Sciatic nerve (tissue), 2 donors: Measurements from ENCODE around the gene EBI3. TPM values are rescaled to one million over a fixed set of nuclear protein-coding genes. Genes with fewer than 3 reads are reported as not detected.
"Not testable (repeated sequence)": the region's sequence is repeated elsewhere in the genome, so short reads cannot be mapped to it uniquely, and the experiment has no call there.

ENCODE experiments used
- ATAC-seq: fragments of 200-7000 bp; cut with Tn5 transposase; one replicate; pipeline ENCODE4 v1.9.1; 2020; ENCODE audit warnings: mild to moderate bottlenecking, moderate library complexity
- DNase-seq: peaks from one replicate; pipeline ENCODE4 v3.0.0-alpha.2; 2020; ENCODE audit warnings: low spot score
- intact Hi-C: fragments of 100-400 bp; cut with DNase I; formaldehyde crosslinking; loops from one replicate; pipeline ENCODE4 v1.14.2; 2022
- total RNA-seq: library from RNA; stranded (reverse); fragmentation: NEBNext Ultra II Directional; extraction: Animal tissue kit (Norgen Biotek cat#: 25700); gene quantifications from one replicate; pipeline ENCODE4 v1.2.1, GENCODE V29; 2021
- donor health status: DM: no; HTN: no; CAD: no.
- donor health status: DM: no; HTN: no; CAD: no.

The EBI3 gene
- total RNA-seq, 1 donor from 2014 or later: 3.0 TPM

GRCh38 chr19:4231521-4231920, 2.2 kb downstream of the EBI3 start:
- intact Hi-C loops: loop anchor here (5.0 kb wide), 1 partner anchor 1484 kb away; no protein-coding TSS in a partner anchor
- ATAC-seq, DNase-seq: not testable (repeated sequence)

DNA sequence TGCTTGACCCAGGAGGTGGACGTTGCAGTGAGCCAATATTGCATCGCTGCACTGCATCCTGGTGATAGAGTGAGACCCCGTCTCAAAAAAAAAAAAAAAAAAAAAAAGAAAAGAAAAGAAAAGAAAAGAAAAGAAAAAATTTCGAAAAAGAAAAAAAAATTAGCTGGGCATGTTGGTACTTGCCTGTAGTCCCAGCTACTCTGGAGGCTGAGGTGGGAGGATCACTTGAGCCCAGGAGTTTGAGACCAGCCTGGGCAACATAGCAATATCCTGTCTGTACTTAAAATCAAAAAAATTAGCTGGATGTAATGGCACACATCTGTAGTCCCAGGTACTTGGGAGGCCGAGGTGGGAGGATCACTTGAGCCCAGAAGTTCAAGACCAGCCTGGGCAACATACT, 2.8 kb downstream of the EBI3 start:
- ATAC-seq, DNase-seq: not testable (repeated sequence)
- intact Hi-C loops: loop anchor here (5.0 kb wide), 1 partner anchor 1485 kb away; no protein-coding TSS in a partner anchor

DNA sequence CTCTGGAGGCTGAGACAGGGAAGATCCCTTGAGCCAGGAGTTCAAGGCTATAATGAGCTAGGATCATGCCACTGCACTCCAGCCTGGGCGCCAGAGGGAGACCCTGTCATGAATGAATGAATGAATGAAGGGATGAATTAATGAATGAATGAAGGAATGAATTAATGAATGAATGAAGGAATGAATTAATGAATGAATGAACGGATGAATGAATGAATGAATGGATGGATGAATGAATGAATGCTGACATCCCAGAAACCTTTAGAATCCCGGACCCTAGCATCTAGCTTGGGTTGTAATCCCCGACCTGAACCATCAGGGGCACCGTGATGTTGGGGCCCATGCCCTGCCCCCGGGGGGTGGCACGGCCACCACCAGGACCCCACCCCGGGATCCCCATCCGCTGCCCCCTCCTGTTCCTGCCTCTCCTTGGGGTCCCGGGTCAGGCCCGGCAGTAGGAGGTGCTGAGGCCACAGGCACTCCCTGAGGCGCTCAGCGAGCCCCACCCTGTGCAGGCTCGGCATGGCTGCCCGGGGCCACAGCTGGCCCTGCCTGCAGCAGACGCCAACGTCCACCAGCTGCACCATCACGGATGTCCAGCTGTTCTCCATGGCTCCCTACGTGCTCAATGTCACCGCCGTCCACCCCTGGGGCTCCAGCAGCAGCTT, 3.4 kb downstream of the EBI3 start:
- no peak for ATAC-seq
- DNase-seq: no peak
- intact Hi-C loops: loop anchor here (5.0 kb wide), 1 partner anchor 1485 kb away; no protein-coding TSS in a partner anchor

GRCh38 chr19:4233282-4233853, 4.0 kb downstream of the EBI3 start:
- peak; percentile 72 for DNase-seq
- intact Hi-C loops: loop anchor here (5.0 kb wide), 1 partner anchor 1486 kb away; no protein-coding TSS in a partner anchor
- ATAC-seq: peak; percentile 38

DNA sequence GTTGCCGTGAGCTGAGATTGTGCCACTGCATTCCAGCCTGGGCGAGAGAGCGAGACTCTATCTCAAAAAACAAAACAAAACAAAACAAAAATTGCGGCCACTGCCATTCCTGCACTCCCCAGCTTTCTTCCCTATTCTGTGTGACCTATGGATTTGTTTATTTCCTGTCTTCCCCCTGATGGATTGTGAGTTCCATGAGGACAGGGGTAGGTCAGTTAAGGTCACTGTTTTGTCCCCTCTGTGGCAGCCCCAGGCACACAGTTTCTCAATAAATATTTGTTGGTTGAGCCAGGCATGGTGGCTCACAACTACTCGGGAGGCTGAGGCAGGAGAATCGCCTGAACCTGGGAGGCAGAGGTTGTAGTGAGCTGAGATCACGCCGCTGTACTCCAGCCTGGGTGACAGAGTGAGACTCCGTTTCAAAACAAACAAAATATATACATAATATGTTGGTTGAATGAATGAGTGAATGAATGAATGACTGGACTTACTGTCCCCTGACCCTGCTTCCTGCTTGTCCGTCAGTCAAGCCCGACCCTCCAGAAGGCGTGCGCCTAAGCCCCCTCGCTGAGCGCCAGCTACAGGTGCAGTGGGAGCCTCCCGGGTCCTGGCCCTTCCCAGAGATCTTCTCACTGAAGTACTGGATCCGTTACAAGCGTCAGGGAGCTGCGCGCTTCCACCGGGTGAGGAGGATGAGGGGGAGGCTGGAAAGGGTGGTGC, 5.0 kb downstream of the EBI3 start:
- ATAC-seq (no peak), DNase-seq (no peak)
- intact Hi-C loops: loop anchor here (5.0 kb wide), 1 partner anchor 1487 kb away; no protein-coding TSS in a partner anchor

DNA sequence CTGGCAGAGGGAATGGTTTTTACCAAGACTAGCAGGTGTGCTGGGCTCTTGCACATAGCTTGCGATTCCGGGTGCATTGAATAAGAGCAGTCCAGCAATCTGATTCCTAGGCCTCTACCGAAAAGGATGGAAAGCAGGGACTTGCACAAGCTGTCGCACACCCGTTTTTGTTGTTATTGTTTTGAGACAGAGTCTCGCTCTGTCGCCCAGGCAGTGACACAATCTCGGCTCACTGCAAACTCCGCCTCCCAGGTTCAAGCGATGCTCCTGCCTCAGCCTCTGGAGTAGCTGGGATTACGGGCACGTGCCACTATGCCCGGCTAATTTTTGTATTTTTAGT, 5.5 kb downstream of the EBI3 start:
- intact Hi-C loops: loop anchor here (5.0 kb wide), 1 partner anchor 1488 kb away; no protein-coding TSS in a partner anchor
- DNase-seq: no peak
- ATAC-seq: no peak

DNA sequence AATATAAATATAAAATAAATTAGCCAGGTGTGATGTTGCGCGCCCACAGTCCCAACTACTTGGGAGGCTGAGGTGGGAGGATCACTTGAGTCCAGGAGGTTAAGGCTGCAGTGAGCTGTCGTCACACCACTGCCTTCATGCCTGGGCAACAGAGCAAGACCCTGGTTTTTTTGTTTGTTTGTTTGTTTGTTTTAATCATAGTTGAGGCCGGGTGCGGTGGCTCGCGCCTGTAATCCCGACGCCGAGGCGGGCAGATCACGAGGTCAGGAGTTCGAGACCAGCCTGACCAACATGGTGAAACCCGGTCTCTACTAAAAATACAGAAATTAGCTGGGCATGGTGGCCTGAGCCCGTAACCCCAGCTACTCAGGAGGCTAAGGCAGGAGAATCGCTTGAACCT, 8.2 kb downstream of the EBI3 start:
- ATAC-seq, DNase-seq, intact Hi-C loops: not testable (repeated sequence)

DNA sequence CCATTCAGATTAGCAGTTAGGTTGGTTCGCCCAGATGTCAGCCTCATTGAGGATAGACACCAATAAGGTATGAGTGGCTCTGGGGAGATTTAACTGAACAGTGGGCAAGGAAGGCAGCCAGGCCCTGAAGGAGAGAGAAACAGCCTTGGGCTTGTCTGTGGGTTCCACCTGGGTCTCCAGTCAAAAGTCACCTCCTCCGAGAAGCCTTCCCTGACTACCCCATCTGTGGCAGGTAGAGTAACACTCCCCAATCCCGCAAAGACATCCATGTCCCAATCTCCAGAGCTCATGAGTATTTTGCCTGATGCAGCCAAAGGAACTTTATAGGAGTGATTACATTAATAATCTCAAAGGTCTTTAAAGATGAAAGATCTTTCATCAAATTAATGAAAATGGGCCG, 9.5 kb downstream of the EBI3 start:
- no peak for ATAC-seq
- intact Hi-C loops: no loop called here
- DNase-seq: no peak

DNA sequence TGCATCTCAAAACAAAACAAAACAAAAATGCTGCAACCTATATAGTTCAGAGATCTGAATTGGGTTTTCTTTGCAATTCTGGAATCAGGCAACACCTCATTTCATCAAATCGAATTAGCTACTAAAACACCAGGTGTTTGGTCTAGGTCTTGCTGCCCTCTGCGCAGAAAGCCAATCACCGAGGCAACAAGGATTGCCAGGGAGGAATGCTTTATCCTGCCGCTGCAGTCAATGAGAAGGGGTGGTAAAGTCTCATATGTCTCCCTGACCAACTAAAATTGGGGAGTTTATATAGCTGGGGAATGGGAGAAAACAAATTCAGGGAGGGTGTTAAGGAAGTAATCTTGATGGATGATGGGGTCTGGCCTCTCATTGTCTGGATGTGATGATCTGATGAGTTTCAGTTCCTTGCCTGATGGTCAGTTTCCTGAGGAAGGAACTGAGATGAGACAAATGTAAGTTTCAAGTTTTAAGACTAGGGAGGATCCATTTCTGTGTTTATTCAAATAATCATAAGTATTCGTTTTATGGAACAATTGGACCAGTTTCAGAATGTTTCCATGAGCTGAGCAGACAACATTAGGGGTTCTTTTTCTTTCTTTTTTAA, 12.6 kb downstream of the EBI3 start:
- DNase-seq: no peak
- no peak for ATAC-seq
- intact Hi-C loops: no loop called here

DNA sequence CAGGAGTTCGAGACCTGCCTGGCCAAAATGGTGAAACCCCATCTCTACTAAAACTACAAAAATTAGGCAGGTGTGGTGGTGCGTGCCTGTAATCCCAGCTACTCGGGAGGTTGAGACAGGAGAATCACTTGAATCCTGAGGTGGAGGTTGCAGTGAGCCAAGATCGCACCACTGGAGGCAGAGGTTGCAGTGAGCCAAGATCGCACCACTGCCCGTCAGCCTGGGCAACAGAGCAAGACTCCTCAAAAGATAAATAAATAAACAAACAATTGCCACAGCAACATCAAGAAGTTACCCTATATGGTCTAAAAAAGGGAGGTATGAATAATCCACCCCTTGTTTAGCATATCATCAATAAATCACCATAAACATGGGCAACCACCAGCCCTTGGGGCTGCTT, 16.6 kb downstream of the EBI3 start:
- intact Hi-C loops, ATAC-seq, DNase-seq: not testable (repeated sequence)

GRCh38 chr19:4246767-4247593, 17.7 kb downstream of the EBI3 start, which contains the start of gene YJU2:
YJU2 (plus strand) TSS chr19:4247080; CDS start chr19:4247147, 67 bp downstream.
- intact Hi-C loops: no loop called here
- ATAC-seq (peak; percentile 99), DNase-seq (peak; percentile 99)

DNA sequence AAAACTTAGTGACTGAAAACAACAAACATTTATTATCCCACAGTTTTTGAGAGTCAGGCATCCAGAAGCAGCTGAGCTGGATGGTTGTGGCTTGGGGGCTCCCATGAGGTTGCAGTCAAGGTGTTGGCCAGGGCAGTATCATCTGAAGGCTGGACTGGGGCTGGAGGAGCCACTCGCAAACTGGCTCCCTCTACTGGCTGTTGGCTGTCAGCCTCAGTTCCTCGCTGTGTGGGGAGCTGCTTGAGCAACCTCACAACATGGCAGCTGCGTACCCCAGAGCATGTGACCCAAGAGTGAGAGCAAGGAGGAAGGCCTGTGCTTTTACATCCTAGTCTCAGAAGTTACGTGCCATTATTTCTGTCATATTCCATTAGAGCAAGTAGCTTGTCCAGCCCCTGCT, 27.2 kb downstream of the EBI3 start:
- DNase-seq (no peak), ATAC-seq (no peak)
- intact Hi-C loops: no loop called here

DNA sequence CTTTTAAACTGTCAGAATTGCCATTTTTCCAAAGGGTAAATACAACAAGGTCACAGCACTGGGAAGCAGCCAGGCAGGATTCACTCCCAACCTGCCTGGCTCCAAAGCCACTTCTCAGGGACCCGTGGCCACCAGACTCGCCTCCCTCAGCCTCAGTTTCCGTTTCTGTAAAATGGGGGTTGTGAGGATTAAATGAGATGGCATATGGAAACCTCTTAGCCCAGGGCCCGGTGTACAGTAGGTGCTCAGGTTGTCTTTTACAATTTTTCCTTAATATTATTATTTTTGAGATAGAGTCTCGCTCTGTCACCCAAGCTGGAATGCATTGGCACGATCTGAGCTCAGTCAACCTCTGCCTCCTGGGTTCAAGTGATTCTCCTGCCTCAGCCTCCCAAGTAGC, 27.7 kb downstream of the EBI3 start:
- intact Hi-C loops: no loop called here
- DNase-seq (no peak), ATAC-seq (no peak)

DNA sequence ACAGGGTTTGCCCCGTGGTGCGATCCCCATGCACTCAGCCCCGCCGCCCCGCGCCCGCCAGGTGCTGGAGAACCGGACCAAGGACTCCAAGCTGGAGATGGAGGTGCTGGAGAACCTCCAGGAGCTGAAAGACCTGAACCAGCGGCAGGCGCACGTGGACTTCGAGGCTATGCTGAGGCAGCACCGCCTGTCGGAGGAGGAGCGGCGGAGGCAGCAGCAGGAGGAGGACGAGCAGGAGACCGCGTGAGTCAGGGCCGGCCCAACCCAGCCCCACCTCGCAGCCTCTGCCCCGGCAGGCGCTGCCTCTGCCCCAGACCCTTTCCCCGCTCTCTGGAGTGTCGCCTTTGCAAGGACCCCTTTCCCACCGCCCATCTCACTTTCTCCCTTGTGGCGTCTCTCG, 28.9 kb downstream of the EBI3 start:
- intact Hi-C loops: no loop called here
- peak; percentile 13 for ATAC-seq
- no peak for DNase-seq

GRCh38 chr19:4260613-4261191, 31.4 kb downstream of the EBI3 start:
- intact Hi-C loops: loop anchor here (10.0 kb wide), 1 partner anchor 104 kb away; no protein-coding TSS in a partner anchor
- ATAC-seq (no peak), DNase-seq (no peak)

DNA sequence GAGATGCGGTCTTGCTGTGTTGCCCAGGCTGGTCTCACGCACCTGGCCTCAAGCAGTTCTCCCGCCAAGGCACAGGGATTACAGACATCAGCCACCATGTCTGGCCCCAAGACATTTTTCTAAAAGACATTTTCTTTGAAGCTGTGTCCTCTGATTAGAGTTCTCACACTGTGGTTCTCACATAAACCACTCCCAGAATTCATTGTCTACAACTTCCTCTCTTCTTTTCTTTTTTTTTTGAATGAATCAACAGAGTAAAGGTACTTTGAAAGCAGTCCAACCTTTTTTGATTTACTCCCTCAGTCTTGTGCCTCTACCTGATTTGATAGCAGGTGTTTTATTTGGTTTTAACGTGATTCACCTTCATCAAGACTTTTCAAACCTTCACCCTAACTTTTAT, 35.5 kb downstream of the EBI3 start:
- intact Hi-C loops: loop anchor here (10.0 kb wide), 1 partner anchor 100 kb away; no protein-coding TSS in a partner anchor
- ATAC-seq (no peak), DNase-seq (no peak)

GRCh38 chr19:4266253-4267000, 37.1 kb downstream of the EBI3 start:
- ATAC-seq (no peak), DNase-seq (no peak)
- intact Hi-C loops: loop anchor here (10.0 kb wide), 1 partner anchor 98 kb away; no protein-coding TSS in a partner anchor
